Left forelimb (tissue), 1 donor: Measurements from ENCODE around the gene KCNJ4.
"Not testable (repeated sequence)": the region's sequence is repeated elsewhere in the genome, so short reads cannot be mapped to it uniquely, and the experiment has no call there.

ENCODE experiments used
- DNase-seq: peaks from one replicate; pipeline ENCODE4 v3.0.0-alpha.2; 2018; ENCODE audit warnings: low spot score

The KCNJ4 gene

DNA sequence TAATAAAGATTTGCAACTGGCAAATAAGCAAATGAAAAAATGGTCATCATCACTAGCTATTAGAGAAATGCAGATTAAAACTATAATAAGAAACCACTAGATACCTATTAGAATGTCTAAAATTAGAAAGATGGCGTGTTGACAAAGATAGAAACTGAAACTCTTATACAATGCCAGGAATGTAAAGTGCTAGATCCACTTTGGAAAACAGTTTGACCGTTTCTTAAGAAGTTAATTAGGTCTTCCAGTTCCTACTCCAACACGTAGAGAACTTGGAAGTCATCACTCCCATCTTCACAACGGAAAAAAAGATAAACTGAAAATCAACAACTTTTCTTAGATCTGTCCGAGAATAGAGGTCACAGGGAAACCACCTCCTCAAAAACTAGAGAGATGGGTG is 68.1 kb downstream of the KCNJ4 start:
- not testable (repeated sequence) for DNase-seq

DNA sequence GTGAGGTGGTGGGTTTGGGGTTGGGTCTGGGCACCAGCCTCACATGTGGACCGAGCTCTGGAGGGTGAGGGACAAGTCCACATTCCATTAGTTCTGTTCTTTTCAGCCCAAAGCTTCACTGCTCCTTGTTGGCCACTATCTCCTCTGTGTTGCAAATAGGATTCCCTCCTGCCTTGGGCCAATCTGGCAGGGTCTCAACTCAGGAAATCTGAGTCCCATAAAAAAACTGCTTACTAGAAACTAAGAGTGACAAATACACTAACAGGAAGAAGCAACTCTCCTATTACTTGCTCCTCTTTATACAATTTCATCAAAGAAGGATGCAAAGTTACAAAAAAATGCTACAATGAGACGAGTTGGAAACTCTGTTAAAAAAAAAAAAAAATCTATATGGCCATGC is 71.6 kb downstream of the KCNJ4 start:
- no peak for DNase-seq

DNA sequence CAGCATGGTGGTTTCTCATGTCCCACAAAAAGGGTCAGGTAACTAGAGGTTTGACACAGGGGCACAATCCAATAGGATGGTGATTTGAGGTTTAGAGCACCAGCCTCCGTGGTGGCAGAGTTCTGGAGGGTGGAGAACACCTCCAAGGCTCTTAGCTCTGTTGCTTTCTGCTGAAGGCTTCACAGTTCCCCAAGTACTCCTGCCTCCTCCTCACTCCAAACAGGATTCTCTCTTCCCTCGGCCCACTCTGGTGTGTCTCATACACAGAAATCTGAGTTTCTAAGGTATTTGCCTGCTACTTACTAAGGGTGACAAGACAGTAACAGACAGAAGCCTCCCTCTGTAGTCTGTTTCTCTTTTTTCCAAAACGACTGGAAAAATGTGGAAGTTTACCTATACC is 73.6 kb downstream of the KCNJ4 start:
- DNase-seq, result not testable (repeated sequence)
